ENCODE measurements around the gene GFOD2.

- TF ChIP-seq CTCF (IDR thresholded peaks at IDR 0.05): no peak
- TF ChIP-seq POLR2A (IDR thresholded peaks at IDR 0.05): no peak
- no peak for TF ChIP-seq EP300 (IDR thresholded peaks at IDR 0.05)
Measured at GRCh38 chr16:67727521-67728485, 8.7 kb upstream of the GFOD2 start.
